GM21825 (cell line): ENCODE data around the gene FAM222A.

Experiments used
- ATAC-seq: cut with Tn5 transposase; IDR thresholded peaks from one replicate; pipeline ENCODE4 v1.9.1; 2021; ENCODE audit warnings: mild to moderate bottlenecking, moderate library complexity; ENCODE audit not compliant: unreplicated experiment

The FAM222A gene

GRCh38 chr12:109770861-109771670 is 57.4 kb downstream of the FAM222A start:
- ATAC-seq: no peak

GRCh38 chr12:109771746-109772621 is 58.4 kb downstream of the FAM222A start:
- ATAC-seq: no peak

- no peak for ATAC-seq
Measured at GRCh38 chr12:109772622-109773321, 59.1 kb downstream of the FAM222A start.

GRCh38 chr12:109773384-109774011 is 59.9 kb downstream of the FAM222A start:
- ATAC-seq: no peak

GRCh38 chr12:109775172-109775881 is 61.7 kb downstream of the FAM222A start:
- ATAC-seq: no peak

GRCh38 chr12:109776624-109777023 is 63.0 kb downstream of the FAM222A start:
- ATAC-seq: no peak

- ATAC-seq: no peak
Measured at GRCh38 chr12:109777544-109777943, 63.9 kb downstream of the FAM222A start.

- ATAC-seq: no peak
Measured at GRCh38 chr12:109778684-109779083, 65.1 kb downstream of the FAM222A start.

GRCh38 chr12:109779382-109779781 is 65.8 kb downstream of the FAM222A start:
- ATAC-seq: no peak

GRCh38 chr12:109781668-109782325 is 68.2 kb downstream of the FAM222A start:
- no peak for ATAC-seq

GRCh38 chr12:109782326-109782703 is 68.7 kb downstream of the FAM222A start:
- ATAC-seq: no peak

- ATAC-seq: no peak
Measured at GRCh38 chr12:109783135-109783964, 69.7 kb downstream of the FAM222A start.

- ATAC-seq: no peak
Measured at GRCh38 chr12:109783965-109784244, 70.3 kb downstream of the FAM222A start.

- no peak for ATAC-seq
Measured at GRCh38 chr12:109785854-109786253, 72.2 kb downstream of the FAM222A start.

- no peak for ATAC-seq
Measured at GRCh38 chr12:109786799-109787198, 73.2 kb downstream of the FAM222A start.

GRCh38 chr12:109789526-109790048 is 76.0 kb downstream of the FAM222A start:
- ATAC-seq: no peak

GRCh38 chr12:109792992-109793391 is 79.4 kb downstream of the FAM222A start:
- no peak for ATAC-seq

- ATAC-seq: no peak
Measured at GRCh38 chr12:109793411-109793810, 79.8 kb downstream of the FAM222A start.
